Stomach (tissue), 4 donors: ENCODE data around the gene NEBL.

Source experiments
- POLR2AphosphoS5 ChIP-seq, 3 donors: sonication (generic); formaldehyde crosslinking; IDR thresholded peaks; one replicate each; pipeline ENCODE4 v1.6.1; 2016; ENCODE audit warnings: antibody characterized with exemption in 3 of 3
- TF ChIP-seq, protein P1 (sequence below), 7 experiments: fragments of 450-650 bp in 4 of 7; fragments of 200-600 bp in 3 of 7; sonication (generic) in 3 of 7; IDR thresholded peaks; one replicate each; pipeline ENCODE4 v1.5.1; 2016 to 2019; ENCODE audit warnings: antibody characterized with exemption in 7 of 7, control low read depth in 2 of 7, mild to moderate bottlenecking in 1 of 7

DNA sequence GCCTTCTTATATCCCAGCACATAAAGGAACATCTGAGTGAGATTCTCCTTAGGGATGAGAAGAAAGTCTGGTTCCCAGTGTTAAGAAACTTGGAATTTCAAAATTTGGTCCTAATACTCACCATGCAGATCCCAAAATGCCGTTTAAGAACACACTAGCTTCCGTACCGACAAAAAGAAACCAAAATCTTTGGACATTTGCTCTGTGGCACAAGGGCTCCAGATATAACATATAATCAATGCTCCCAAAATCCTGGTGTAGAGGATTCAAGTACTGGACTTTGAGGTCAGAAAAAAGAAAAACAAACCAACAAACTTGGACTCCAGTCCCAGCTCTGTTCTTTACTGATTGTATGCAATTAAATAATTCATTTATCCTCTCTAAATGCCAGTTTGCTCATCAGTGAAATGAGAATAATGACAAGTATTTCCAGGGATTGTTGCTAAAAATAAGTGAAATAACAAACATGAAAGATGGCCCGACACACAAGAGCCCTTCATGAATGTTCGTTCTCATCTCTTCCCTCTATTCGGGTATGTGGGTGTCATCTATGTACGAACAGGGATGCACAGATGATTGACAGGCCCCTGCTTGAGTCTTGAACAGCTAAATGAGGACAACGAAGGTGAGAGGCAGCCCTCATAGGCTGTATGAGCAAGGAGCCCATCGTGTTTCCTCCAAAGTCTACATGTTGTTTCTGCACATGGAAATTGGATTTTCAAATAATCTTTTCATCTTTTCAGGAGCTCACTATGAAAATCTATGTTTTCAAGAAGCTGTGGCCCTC is 48.6 kb upstream of the NEBL start:
- TF ChIP-seq, protein P1, sequence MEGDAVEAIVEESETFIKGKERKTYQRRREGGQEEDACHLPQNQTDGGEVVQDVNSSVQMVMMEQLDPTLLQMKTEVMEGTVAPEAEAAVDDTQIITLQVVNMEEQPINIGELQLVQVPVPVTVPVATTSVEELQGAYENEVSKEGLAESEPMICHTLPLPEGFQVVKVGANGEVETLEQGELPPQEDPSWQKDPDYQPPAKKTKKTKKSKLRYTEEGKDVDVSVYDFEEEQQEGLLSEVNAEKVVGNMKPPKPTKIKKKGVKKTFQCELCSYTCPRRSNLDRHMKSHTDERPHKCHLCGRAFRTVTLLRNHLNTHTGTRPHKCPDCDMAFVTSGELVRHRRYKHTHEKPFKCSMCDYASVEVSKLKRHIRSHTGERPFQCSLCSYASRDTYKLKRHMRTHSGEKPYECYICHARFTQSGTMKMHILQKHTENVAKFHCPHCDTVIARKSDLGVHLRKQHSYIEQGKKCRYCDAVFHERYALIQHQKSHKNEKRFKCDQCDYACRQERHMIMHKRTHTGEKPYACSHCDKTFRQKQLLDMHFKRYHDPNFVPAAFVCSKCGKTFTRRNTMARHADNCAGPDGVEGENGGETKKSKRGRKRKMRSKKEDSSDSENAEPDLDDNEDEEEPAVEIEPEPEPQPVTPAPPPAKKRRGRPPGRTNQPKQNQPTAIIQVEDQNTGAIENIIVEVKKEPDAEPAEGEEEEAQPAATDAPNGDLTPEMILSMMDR (IDR thresholded peaks at IDR 0.05): no peak
- no peak for TF ChIP-seq POLR2AphosphoS5 (IDR thresholded peaks at IDR 0.05)
